ENCODE results near the gene GDPD4. TPM values are rescaled to one million over a fixed set of nuclear protein-coding genes. Genes with fewer than 3 reads are reported as not detected.

Gene GDPD4
- total and polyA plus RNA-seq, 2 of the 4 experiments (the other 2 are of a cell fraction), result not detected

GRCh38 chr11:77217156-77217555 is 84.3 kb downstream of the GDPD4 start:
- Histone ChIP-seq H3K4me3 (ENCODE audit: insufficient read depth, low read depth, low read length) (no peak overlapping the region), H2BK20ac (ENCODE audit: low read depth, low read length) (no peak overlapping the region), H3K9ac (ENCODE audit: low read depth, low read length) (no peak overlapping the region), H3K36me3 (ENCODE audit: control insufficient read depth, insufficient read depth, low read length) (no peaks in the 10 kb centered on the region), H3K18ac (ENCODE audit: low read depth, low read length) (no peak overlapping the region), H2AK9ac (replicated peaks; ENCODE audit: low read depth, low read length, poor library complexity) (no peak overlapping the region), H4K20me1 (ENCODE audit: insufficient read depth, low read length) (no peaks in the 10 kb centered on the region), H3K79me1 (ENCODE audit: low read depth in 1 of 2, low read length in 2 of 2) (no peaks in the 10 kb centered on the region), H2BK15ac (ENCODE audit: low read depth, low read length) (no peak overlapping the region), H3K9me1 (ENCODE audit: insufficient read depth, low read length) (no peaks in the 10 kb centered on the region), H4K91ac (ENCODE audit: insufficient read depth, low read depth, low read length) (no peak overlapping the region), H3K4me2 (ENCODE audit: low read depth, low read length) (no peak overlapping the region), H3K14ac (replicated peaks; ENCODE audit: low read depth, low read length) (no peak overlapping the region), H3K9me3 (ENCODE audit: control insufficient read depth, insufficient read depth, low read length) (no peaks in the 10 kb centered on the region), H4K5ac (ENCODE audit: low read depth, low read length) (no peak overlapping the region), H2BK120ac (ENCODE audit: low read depth, low read length) (no peak overlapping the region), H3K56ac (ENCODE audit: extremely low read depth, insufficient read depth, low read length) (no peak overlapping the region), H2AFZ (replicated peaks; ENCODE audit: low read length, poor library complexity) (no peak overlapping the region), H3K23ac (ENCODE audit: low read depth, low read length) (no peak overlapping the region), H3K27me3 (ENCODE audit: control insufficient read depth, insufficient read depth, low read length) (peaks cover 10% of the 10 kb centered on the region), H2BK5ac (ENCODE audit: low read depth, low read length, poor library complexity, severe bottlenecking) (no peak overlapping the region), H2AK5ac (ENCODE audit: low read depth, low read length) (no peak overlapping the region), H4K8ac (ENCODE audit: low read depth in 2 of 2, low read length in 2 of 2) (no peak overlapping the region), H3K27ac (ENCODE audit: insufficient read depth, low read length) (no peak overlapping the region), H3K4me1 (ENCODE audit: control insufficient read depth, insufficient read depth, low read length) (no peaks in the 10 kb centered on the region), H3K4ac (ENCODE audit: low read depth, low read length) (no peak overlapping the region)
- no peak for TF ChIP-seq MAZ (IDR thresholded peaks at IDR 0.05; ENCODE audit: borderline replicate concordance, low read depth, low read length)
- TF ChIP-seq RAD21 (IDR thresholded peaks at IDR 0.05; ENCODE audit: low read length), result no peak
- TF ChIP-seq POLR2A (IDR thresholded peaks at IDR 0.05; ENCODE audit: low read depth, low read length), result no peak
- TF ChIP-seq NFE2L2 (IDR thresholded peaks at IDR 0.05; ENCODE audit: low read depth, low read length), result no peak
- no peak for TF ChIP-seq CHD1 (IDR thresholded peaks at IDR 0.05; ENCODE audit: low read depth, low read length)
- POLR2A ChIA-PET (ENCODE audit: unreplicated experiment), result no interaction called here
- CTCF ChIA-PET, result no interaction called here
- dilution Hi-C loops (cut with HindIII; ENCODE audit: low sequenced_read_pairs, unreplicated experiment), result no loop called here
- no CpG with 5 or more reads among the region's 2 CpGs for WGBS, 2 experiments (ENCODE audit: extremely low coverage in 2 of 2, insufficient read length in 1 of 2)
- intact Hi-C loops (cut with micrococcal nuclease), result no loop called here
- DNase-seq (no peak), ATAC-seq (ENCODE audit: low read depth) (no peak)
- no TSS peak for BruUV-seq (replicated peaks)
- in situ Hi-C loops (cut with MboI; ENCODE audit: low sequenced_read_pairs), result no loop called here
